ENCODE results near the gene DNAAF9. TPM values are rescaled to one million over a fixed set of nuclear protein-coding genes. Genes with fewer than 3 reads are reported as not detected.

Gene DNAAF9
- total and polyA plus RNA-seq, 2 of the 4 experiments (the other 2 are of a cell fraction) = 7.9 to 8.2 TPM

DNA sequence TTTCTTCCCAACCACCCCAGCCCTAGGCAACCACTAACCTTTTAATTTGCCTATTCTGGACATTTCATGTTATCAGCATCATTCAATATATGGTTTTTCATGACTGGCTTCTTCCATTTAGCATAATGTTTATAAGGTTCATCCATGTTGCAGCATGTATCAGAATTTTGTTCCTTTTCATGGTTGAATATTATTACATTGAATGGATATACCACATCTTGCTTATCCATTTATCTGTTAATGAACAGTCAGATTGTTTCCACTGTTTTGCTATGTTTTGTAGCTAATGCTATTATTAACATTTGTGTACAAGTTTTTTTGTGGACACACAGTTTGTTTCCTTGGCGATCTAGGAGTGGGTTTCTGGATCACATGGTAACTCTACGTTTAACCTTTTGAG lies 3.0 kb upstream of the DNAAF9 start:
- H3K9ac ChIP-seq (ENCODE audit: low read depth, low read length) = no peak overlapping the region
- dilution Hi-C loops (cut with HindIII; ENCODE audit: low sequenced_read_pairs, unreplicated experiment) = no loop called here
- H3K18ac ChIP-seq (ENCODE audit: low read depth, low read length) = no peak overlapping the region
- no peak overlapping the region for H4K5ac ChIP-seq (ENCODE audit: low read depth, low read length)
- no peaks in the 10 kb centered on the region for H3K9me3 ChIP-seq (ENCODE audit: control insufficient read depth, insufficient read depth, low read length)
- H3K23ac ChIP-seq (ENCODE audit: low read depth, low read length) = no peak overlapping the region
- H4K8ac ChIP-seq (ENCODE audit: low read depth in 2 of 2, low read length in 2 of 2) = no peak overlapping the region
- no peak overlapping the region for H2BK5ac ChIP-seq (ENCODE audit: low read depth, low read length, poor library complexity, severe bottlenecking)
- peaks cover 12% of the 10 kb centered on the region; the same call in 1 of the 2 replicates for H4K20me1 ChIP-seq (ENCODE audit: insufficient read depth, low read length)
- H2BK15ac ChIP-seq (ENCODE audit: low read depth, low read length) = no peak overlapping the region
- peaks cover 8 to 22% of the 10 kb centered on the region in 2 experiments; a peak in 3 of 4 replicates for H3K79me1 ChIP-seq (ENCODE audit: low read depth in 1 of 2, low read length in 2 of 2)
- no peak overlapping the region for H3K14ac ChIP-seq (replicated peaks; ENCODE audit: low read depth, low read length)
- TF ChIP-seq MXI1 (IDR thresholded peaks at IDR 0.05; ENCODE audit: borderline replicate concordance, low read depth, low read length) (no peak), POLR2A (IDR thresholded peaks at IDR 0.05; ENCODE audit: low read depth, low read length) (no peak), MAFK (IDR thresholded peaks at IDR 0.05; ENCODE audit: low read depth, low read length) (no peak), CEBPB (IDR thresholded peaks at IDR 0.05; ENCODE audit: low read depth, low read length) (no peak)
- TF ChIP-seq, protein P1, sequence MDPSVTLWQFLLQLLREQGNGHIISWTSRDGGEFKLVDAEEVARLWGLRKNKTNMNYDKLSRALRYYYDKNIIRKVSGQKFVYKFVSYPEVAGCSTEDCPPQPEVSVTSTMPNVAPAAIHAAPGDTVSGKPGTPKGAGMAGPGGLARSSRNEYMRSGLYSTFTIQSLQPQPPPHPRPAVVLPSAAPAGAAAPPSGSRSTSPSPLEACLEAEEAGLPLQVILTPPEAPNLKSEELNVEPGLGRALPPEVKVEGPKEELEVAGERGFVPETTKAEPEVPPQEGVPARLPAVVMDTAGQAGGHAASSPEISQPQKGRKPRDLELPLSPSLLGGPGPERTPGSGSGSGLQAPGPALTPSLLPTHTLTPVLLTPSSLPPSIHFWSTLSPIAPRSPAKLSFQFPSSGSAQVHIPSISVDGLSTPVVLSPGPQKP (IDR thresholded peaks at IDR 0.05; ENCODE audit: borderline replicate concordance, low read depth, low read length) = no peak
- TF ChIP-seq, protein P2, sequence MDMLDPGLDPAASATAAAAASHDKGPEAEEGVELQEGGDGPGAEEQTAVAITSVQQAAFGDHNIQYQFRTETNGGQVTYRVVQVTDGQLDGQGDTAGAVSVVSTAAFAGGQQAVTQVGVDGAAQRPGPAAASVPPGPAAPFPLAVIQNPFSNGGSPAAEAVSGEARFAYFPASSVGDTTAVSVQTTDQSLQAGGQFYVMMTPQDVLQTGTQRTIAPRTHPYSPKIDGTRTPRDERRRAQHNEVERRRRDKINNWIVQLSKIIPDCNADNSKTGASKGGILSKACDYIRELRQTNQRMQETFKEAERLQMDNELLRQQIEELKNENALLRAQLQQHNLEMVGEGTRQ (IDR thresholded peaks at IDR 0.05; ENCODE audit: low read depth, low read length) = no peak
- H2AFZ ChIP-seq (replicated peaks; ENCODE audit: low read length, poor library complexity) = no peak overlapping the region
- H3K27me3 ChIP-seq (ENCODE audit: control insufficient read depth, insufficient read depth, low read length) = peaks cover 2% of the 10 kb centered on the region; the same call in 1 of the 2 replicates
- H3K36me3 ChIP-seq (ENCODE audit: control insufficient read depth, insufficient read depth, low read length) = no peaks in the 10 kb centered on the region
- H2AK9ac ChIP-seq (replicated peaks; ENCODE audit: low read depth, low read length, poor library complexity) = no peak overlapping the region
- H3K4ac ChIP-seq (ENCODE audit: low read depth, low read length) = no peak overlapping the region
- ATAC-seq (ENCODE audit: low read depth) (no peak), DNase-seq (no peak)
- WGBS, 2 experiments (ENCODE audit: extremely low coverage in 2 of 2, insufficient read length in 1 of 2) = no CpG with 5 or more reads among the region's 2 CpGs
- no peak overlapping the region for H3K56ac ChIP-seq (ENCODE audit: extremely low read depth, insufficient read depth, low read length)
- ChIA-PET POLR2A (ENCODE audit: unreplicated experiment) (no interaction called here), CTCF (no interaction called here)
- H3K9me1 ChIP-seq (ENCODE audit: insufficient read depth, low read length) = no peaks in the 10 kb centered on the region
- H2AK5ac ChIP-seq (ENCODE audit: low read depth, low read length) = no peak overlapping the region
- H3K4me1 ChIP-seq (ENCODE audit: control insufficient read depth, insufficient read depth, low read length) = no peaks in the 10 kb centered on the region
- intact Hi-C loops (cut with micrococcal nuclease) = no loop called here
- H3K4me2 ChIP-seq (ENCODE audit: low read depth, low read length) = no peak overlapping the region
- H2BK20ac ChIP-seq (ENCODE audit: low read depth, low read length) = no peak overlapping the region
- no peak overlapping the region for H2BK120ac ChIP-seq (ENCODE audit: low read depth, low read length)
- H3K4me3 ChIP-seq (ENCODE audit: insufficient read depth, low read depth, low read length) = no peak overlapping the region
- no peak overlapping the region for H4K91ac ChIP-seq (ENCODE audit: insufficient read depth, low read depth, low read length)
- H3K27ac ChIP-seq (ENCODE audit: insufficient read depth, low read length) = no peak overlapping the region
- no TSS peak for BruUV-seq (replicated peaks)
- in situ Hi-C loops (cut with MboI; ENCODE audit: low sequenced_read_pairs) = no loop called here

Measured in IMR-90 (cell line).